Natural killer cell (primary cell): ENCODE measurements around the gene SAC3D1. TPM values are rescaled to one million over a fixed set of nuclear protein-coding genes. Genes with fewer than 3 reads are reported as not detected.

Experiments used
- ATAC-seq, 3 donors: fragments of 150-1000 bp in 2 of 3; fragments of 200-7000 bp in 1 of 3; cut with Tn5 transposase; 1 replicate in 1 of 3; 2 replicates in 2 of 3; pipeline ENCODE4 v1.10.0; 2021; ENCODE audit warnings: mild to moderate bottlenecking in 2 of 3, moderate library complexity in 2 of 3
- DNase-seq, 2 donors: peaks; one replicate each; pipeline versions ENCODE4 v3.0.0 to v3.0.0-alpha.2; 2013 to 2021; ENCODE audit warnings: mixed read lengths in 1 of 2
- H3K27ac ChIP-seq: one replicate; pipeline ENCODE4 v1.5.1; 2013; ENCODE audit warnings: mild to moderate bottlenecking, low read length
- H3K27me3 ChIP-seq: one replicate; pipeline ENCODE4 v1.6.1; 2013; ENCODE audit warnings: low read length; ENCODE audit not compliant: control insufficient read depth, insufficient read depth
- H3K36me3 ChIP-seq: one replicate; pipeline ENCODE4 v1.6.1; 2013; ENCODE audit warnings: low read length; ENCODE audit not compliant: control insufficient read depth, insufficient read depth
- H3K4me1 ChIP-seq: one replicate; pipeline ENCODE4 v1.6.1; 2013; ENCODE audit warnings: low read length; ENCODE audit not compliant: control insufficient read depth, insufficient read depth
- H3K4me3 ChIP-seq: one replicate; pipeline ENCODE4 v1.5.1; 2013; ENCODE audit warnings: low read length
- H3K9me3 ChIP-seq: one replicate; pipeline ENCODE4 v1.6.1; 2013; ENCODE audit warnings: low read length; ENCODE audit not compliant: control insufficient read depth, insufficient read depth
- H3K27ac Mint-ChIP-seq, 2 donors: one replicate each; pipeline ENCODE4 v1.8.0; 2022; ENCODE audit warnings: mild to moderate bottlenecking in 2 of 2, mixed read lengths in 2 of 2, moderate library complexity in 1 of 2
- H3K27me3 Mint-ChIP-seq, 2 donors: one replicate each; pipeline ENCODE4 v1.8.0; 2022; ENCODE audit warnings: low read depth in 2 of 2, mixed read lengths in 2 of 2
- H3K36me3 Mint-ChIP-seq: one replicate; pipeline ENCODE4 v1.8.0; 2022; ENCODE audit warnings: mixed read lengths
- H3K4me1 Mint-ChIP-seq, 2 donors: one replicate each; pipeline ENCODE4 v1.8.0; 2022; ENCODE audit warnings: mixed read lengths in 2 of 2
- H3K4me3 Mint-ChIP-seq: one replicate; pipeline ENCODE4 v1.8.0; 2022; ENCODE audit warnings: mild to moderate bottlenecking, moderate library complexity, mixed read lengths
- H3K9me3 Mint-ChIP-seq, 2 donors: one replicate each; pipeline ENCODE4 v1.8.0; 2022; ENCODE audit warnings: mixed read lengths in 2 of 2
- CTCF ChIP-seq: fragments of 200-600 bp; IDR thresholded peaks from one replicate; pipeline ENCODE4 v1.8.0; 2022; ENCODE audit warnings: antibody characterized with exemption
- WGBS: methylation state at CpG from one replicate; pipeline ENCODE4 v1.1.7; 2013; ENCODE audit warnings: missing lambda C conversion rate; ENCODE audit not compliant: insufficient coverage; 5-methylcytosine and 5-hydroxymethylcytosine counted together
- intact Hi-C: fragments of 100-400 bp; cut with micrococcal nuclease; formaldehyde crosslinking; loops from one replicate; pipeline ENCODE4 v1.14.2; 2022
- total RNA-seq, 4 donors: library from RNA; stranded (reverse); fragments of 120-200 nt in 1 of 4; gene quantifications; one replicate each; pipeline versions ENCODE4 v1.2.3 to v1.2.4, GENCODE V29; 2013 to 2022

SAC3D1 gene
- total RNA-seq, 3 donors from 2014 or later (not counting 1 experiment from before 2014, with no cell fraction given) = 2.0 to 3.5 (median 2.8) TPM

- Histone ChIP-seq H3K4me1 (no peaks in the 10 kb centered on the region), H3K4me3 (no peak overlapping the region), H3K27me3 (no peaks in the 10 kb centered on the region), H3K27ac (no peak overlapping the region), H3K36me3 (no peaks in the 10 kb centered on the region), H3K9me3 (no peaks in the 10 kb centered on the region)
- peaks cover 3 to 7% of the 10 kb centered on the region in 2 donors for H3K27me3 Mint-ChIP-seq
- 55% methylated on average over 9 of the region's 10 CpGs for WGBS
- intact Hi-C loops = no loop called here
- ATAC-seq = no peak
- no peaks in the 10 kb centered on the region for H3K36me3 Mint-ChIP-seq
- H3K27ac Mint-ChIP-seq = no peak overlapping the region
- H3K4me1 Mint-ChIP-seq = no peaks in the 10 kb centered on the region
- no peak overlapping the region for H3K4me3 Mint-ChIP-seq
- no peak for DNase-seq
- no peak for TF ChIP-seq CTCF
- H3K9me3 Mint-ChIP-seq = no peaks in the 10 kb centered on the region
Measured at GRCh38 chr11:65059959-65060824, 19.2 kb downstream of the SAC3D1 start.

GRCh38 chr11:65060913-65061408, 20.0 kb downstream of the SAC3D1 start:
- 87% methylated on average over 9 of the region's 9 CpGs for WGBS
- Histone ChIP-seq H3K36me3 (no peaks in the 10 kb centered on the region), H3K27me3 (no peaks in the 10 kb centered on the region), H3K27ac (no peak overlapping the region), H3K4me1 (no peaks in the 10 kb centered on the region), H3K9me3 (no peaks in the 10 kb centered on the region), H3K4me3 (no peak overlapping the region)
- DNase-seq = peak in 1 of 2 donors; percentile 26
- ATAC-seq = no peak
- Mint-ChIP-seq H3K4me1 (no peaks in the 10 kb centered on the region), H3K27ac (no peak overlapping the region), H3K27me3 (peaks cover 3 to 7% of the 10 kb centered on the region in 2 donors), H3K9me3 (no peaks in the 10 kb centered on the region), H3K4me3 (no peak overlapping the region), H3K36me3 (no peaks in the 10 kb centered on the region)
- intact Hi-C loops = no loop called here
- no peak for TF ChIP-seq CTCF

- no peak for DNase-seq
- Mint-ChIP-seq H3K36me3 (no peaks in the 10 kb centered on the region), H3K9me3 (no peaks in the 10 kb centered on the region), H3K4me3 (no peak overlapping the region), H3K27ac (no peak overlapping the region), H3K4me1 (no peaks in the 10 kb centered on the region), H3K27me3 (peaks cover 3 to 7% of the 10 kb centered on the region in 2 donors)
- TF ChIP-seq CTCF = no peak
- no peaks in the 10 kb centered on the region for H3K27me3 ChIP-seq
- no peak overlapping the region for H3K4me3 ChIP-seq
- no peaks in the 10 kb centered on the region for H3K9me3 ChIP-seq
- ATAC-seq = no peak
- 89% methylated on average over 3 of the region's 3 CpGs for WGBS
- intact Hi-C loops = no loop called here
- H3K4me1 ChIP-seq = no peaks in the 10 kb centered on the region
- no peak overlapping the region for H3K27ac ChIP-seq
- no peaks in the 10 kb centered on the region for H3K36me3 ChIP-seq
Measured at GRCh38 chr11:65063532-65063931, 22.5 kb downstream of the SAC3D1 start.
